HG03565 (cell line): ENCODE data around the gene SH3RF1.
A peak's percentile ranks its signal among the peaks of the same experiment; 100 is the strongest.

Source experiments
- ATAC-seq: cut with Tn5 transposase; IDR thresholded peaks from one replicate; pipeline ENCODE4 v1.9.1; 2021; ENCODE audit warnings: mild to moderate bottlenecking, moderate library complexity; ENCODE audit not compliant: unreplicated experiment

Gene SH3RF1

DNA sequence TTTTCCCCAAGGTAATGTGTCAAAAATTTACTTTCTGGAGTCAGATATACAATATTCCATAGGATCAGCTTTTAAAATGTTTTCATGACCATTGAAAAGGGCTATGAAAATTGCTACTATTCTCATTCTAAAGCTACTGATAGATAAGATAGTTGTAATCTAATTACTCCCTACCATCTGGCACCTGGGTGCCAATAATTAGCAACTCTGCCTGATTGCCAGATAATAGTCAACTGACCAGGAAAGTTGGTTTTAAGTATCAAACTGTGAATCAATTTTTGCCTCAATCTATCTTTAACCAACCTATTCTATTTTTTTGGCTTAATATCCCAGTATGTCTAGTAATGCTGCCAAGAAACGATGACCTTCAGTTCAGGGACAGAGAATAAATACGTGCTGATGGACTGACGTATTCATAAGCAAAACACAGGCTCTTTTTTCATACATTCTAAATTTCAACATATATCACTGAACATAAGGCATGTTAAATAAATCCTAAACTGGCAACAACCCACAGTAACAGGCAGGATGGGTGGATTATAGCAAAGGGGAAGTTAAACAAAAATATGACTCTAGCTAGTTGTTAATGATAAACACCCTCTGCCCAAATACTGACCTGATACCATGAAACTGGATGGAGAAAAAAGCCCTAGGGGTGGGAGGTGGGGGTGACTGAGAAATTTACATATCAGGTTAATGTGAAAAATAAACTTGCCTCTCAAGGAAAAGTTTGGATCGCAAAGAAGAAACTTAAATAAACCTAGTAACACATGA lies 18.2 kb downstream of the SH3RF1 start:
- peak; percentile 34 for ATAC-seq

DNA sequence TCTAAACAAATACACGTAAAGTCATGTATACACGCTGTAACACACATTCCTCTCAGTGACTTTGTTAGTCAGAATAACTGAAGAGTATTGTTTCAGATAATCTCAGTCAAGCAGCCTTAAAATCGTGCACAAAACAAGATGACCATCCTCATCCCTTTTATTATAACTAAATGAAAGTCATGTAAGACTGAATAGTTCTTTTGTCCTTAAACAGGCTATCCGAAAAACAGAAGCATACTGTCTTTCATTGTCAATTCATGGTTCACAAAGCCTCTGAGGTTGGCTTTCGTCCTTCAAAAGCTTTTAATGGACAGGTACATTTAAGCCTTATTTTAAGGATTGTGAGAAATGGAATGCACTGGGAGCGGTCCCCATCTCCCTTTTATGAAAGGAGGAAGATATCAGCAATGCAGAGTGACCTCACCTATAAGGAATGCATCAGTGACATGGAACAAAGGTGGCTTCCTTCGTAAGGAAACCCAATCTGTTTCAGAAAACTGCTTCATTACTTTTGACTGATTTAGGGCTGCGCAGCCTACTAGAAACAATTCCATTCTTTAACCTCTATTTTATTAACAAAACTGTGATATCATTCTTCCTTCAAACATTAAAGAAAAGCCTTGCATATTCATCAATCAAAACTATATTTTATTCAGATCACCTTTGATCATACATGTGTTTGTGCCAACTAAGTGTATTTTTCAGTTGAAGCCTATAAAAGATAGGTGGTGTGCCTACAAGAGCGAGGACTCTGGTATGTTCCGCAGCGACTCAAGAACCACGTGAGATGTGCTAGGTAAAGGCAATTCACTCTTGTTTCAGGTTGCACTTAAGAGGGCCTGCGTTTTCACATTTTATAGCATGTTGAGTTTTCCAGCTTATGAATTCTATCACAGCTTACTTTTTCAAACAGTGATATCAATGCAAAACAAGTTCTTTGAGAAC lies 19.2 kb downstream of the SH3RF1 start:
- no peak for ATAC-seq

- ATAC-seq = no peak
Measured at GRCh38 chr4:169250796-169251195, 20.0 kb downstream of the SH3RF1 start.

- no peak for ATAC-seq
Measured at GRCh38 chr4:169249999-169250398, 20.8 kb downstream of the SH3RF1 start.

- no peak for ATAC-seq
Measured at GRCh38 chr4:169249214-169249973, 21.4 kb downstream of the SH3RF1 start.

GRCh38 chr4:169248645-169249044 lies 22.1 kb downstream of the SH3RF1 start:
- ATAC-seq = no peak

DNA sequence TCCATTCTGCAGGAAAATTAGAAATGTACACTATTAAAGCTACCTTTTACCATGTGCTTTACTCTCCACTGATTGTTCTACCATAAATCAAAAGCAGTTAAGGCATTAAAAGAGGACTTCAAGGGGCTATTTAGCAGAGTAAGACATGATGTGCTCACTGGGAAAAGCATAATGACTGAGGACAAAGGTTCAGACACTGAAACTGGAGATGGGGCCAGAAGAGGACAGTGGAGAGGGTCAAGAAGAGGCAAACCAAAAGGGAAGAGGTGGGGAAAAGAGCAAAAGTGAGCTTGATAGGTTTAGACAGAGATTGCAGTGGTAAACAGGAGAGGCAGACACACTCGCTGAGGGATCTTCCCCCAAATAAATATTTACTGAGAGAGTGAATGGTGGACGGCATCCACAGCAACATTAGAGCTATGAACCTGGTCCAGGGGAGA lies 23.8 kb downstream of the SH3RF1 start:
- ATAC-seq = no peak

- no peak for ATAC-seq
Measured at GRCh38 chr4:169246279-169246678, 24.5 kb downstream of the SH3RF1 start.

- ATAC-seq = no peak
Measured at GRCh38 chr4:169245061-169245460, 25.7 kb downstream of the SH3RF1 start.

- no peak for ATAC-seq
Measured at GRCh38 chr4:169243825-169244609, 26.7 kb downstream of the SH3RF1 start.

GRCh38 chr4:169241464-169241863 lies 29.3 kb downstream of the SH3RF1 start:
- no peak for ATAC-seq

DNA sequence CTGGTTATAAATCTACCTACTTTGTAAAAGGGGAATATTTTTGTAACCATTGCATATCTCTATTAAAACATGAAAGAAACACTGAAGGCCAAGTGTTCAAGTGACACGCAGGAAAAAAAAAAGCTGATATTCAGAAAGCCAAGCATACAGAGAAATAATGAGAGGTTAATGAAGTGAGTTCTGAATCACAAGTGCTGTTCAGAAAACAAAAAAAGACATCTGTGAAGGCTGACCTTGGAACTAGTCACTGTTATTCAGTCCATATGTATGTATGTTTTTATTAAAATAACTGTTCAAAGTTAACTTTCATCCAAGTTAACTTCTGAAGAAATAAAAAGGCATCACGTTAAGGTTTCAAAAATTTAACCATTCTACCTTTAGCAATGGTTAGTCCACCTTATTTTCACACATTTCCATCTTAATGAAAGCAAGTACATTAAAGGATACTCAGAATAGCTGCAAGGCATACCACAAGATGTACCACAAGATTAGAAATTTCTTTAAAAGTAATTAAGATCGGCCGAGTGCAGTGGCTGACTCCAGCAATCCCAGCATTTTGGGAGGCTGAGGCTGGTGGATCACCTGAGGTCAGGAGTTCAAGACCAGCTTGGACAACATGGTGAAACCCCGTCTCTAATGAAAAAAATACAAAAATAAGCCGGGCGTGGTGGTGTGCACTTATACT lies 31.4 kb downstream of the SH3RF1 start:
- no peak for ATAC-seq

- no peak for ATAC-seq
Measured at GRCh38 chr4:169238445-169238844, 32.3 kb downstream of the SH3RF1 start.

GRCh38 chr4:169236873-169237626 lies 33.7 kb downstream of the SH3RF1 start:
- no peak for ATAC-seq

DNA sequence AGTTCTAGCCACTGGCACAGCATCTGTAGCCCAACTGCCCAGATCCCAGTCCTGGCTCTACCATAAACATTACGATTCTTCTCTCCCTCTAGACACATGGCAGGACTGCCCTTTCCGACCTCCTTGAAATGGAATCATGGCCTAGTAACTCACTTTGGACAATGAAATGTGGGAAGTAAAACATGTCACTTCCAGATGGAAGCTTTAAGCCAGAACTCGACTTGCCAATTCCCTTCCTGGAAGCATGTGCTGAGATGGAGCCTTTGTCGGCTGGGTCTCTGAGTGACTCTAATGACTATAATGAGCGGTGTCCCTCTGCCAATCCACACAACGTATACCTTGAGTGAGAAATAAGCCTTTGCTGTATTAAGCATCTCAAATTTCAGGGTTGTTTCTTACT lies 34.7 kb downstream of the SH3RF1 start:
- ATAC-seq = no peak

- no peak for ATAC-seq
Measured at GRCh38 chr4:169234137-169234855, 36.5 kb downstream of the SH3RF1 start.

- no peak for ATAC-seq
Measured at GRCh38 chr4:169233691-169234090, 37.1 kb downstream of the SH3RF1 start.

GRCh38 chr4:169231647-169232262 lies 39.0 kb downstream of the SH3RF1 start:
- no peak for ATAC-seq
